HG03469 (cell line): ENCODE results near the gene MTAP.
"Not testable (repeated sequence)": the region's sequence is repeated elsewhere in the genome, so short reads cannot be mapped to it uniquely, and the experiment has no call there.

ENCODE experiments used
- ATAC-seq: cut with Tn5 transposase; IDR thresholded peaks from one replicate; pipeline ENCODE4 v1.9.1; 2021; ENCODE audit warnings: mild to moderate bottlenecking, moderate library complexity, moderate number of reproducible peaks; ENCODE audit not compliant: unreplicated experiment

Gene MTAP

GRCh38 chr9:21904776-21905175 lies 102.3 kb downstream of the MTAP start:
- no peak for ATAC-seq

GRCh38 chr9:21906213-21906612 lies 103.8 kb downstream of the MTAP start:
- ATAC-seq = no peak

- no peak for ATAC-seq
Measured at GRCh38 chr9:21906881-21907280, 104.4 kb downstream of the MTAP start.

- ATAC-seq = peak; percentile 83
Measured at GRCh38 chr9:21919377-21920362, 117.2 kb downstream of the MTAP start.

- ATAC-seq = no peak
Measured at GRCh38 chr9:21923694-21924093, 121.3 kb downstream of the MTAP start.

- no peak for ATAC-seq
Measured at GRCh38 chr9:21927752-21928151, 125.3 kb downstream of the MTAP start.

- no peak for ATAC-seq
Measured at GRCh38 chr9:21931428-21931827, 129.0 kb downstream of the MTAP start.

- ATAC-seq = no peak
Measured at GRCh38 chr9:21933281-21933680, 130.8 kb downstream of the MTAP start.

- ATAC-seq = no peak
Measured at GRCh38 chr9:21933865-21934264, 131.4 kb downstream of the MTAP start.

GRCh38 chr9:21935631-21936030 lies 133.2 kb downstream of the MTAP start:
- no peak for ATAC-seq

- no peak for ATAC-seq
Measured at GRCh38 chr9:21936161-21936560, 133.7 kb downstream of the MTAP start.

- no peak for ATAC-seq
Measured at GRCh38 chr9:21941337-21941995, 139.0 kb downstream of the MTAP start.

GRCh38 chr9:21943464-21943863 lies 141.0 kb downstream of the MTAP start:
- no peak for ATAC-seq

- ATAC-seq = no peak
Measured at GRCh38 chr9:21945606-21946005, 143.2 kb downstream of the MTAP start.

GRCh38 chr9:21958833-21959232 lies 156.4 kb downstream of the MTAP start:
- ATAC-seq = no peak

GRCh38 chr9:21959268-21959667 lies 156.8 kb downstream of the MTAP start:
- not testable (repeated sequence) for ATAC-seq

- ATAC-seq = no peak
Measured at GRCh38 chr9:21961569-21961968, 159.1 kb downstream of the MTAP start.

- ATAC-seq = peak; percentile 35
Measured at GRCh38 chr9:21964925-21965385, 162.5 kb downstream of the MTAP start.

GRCh38 chr9:21965401-21965951 lies 163.0 kb downstream of the MTAP start:
- peak; percentile 85 for ATAC-seq

- no peak for ATAC-seq
Measured at GRCh38 chr9:21966140-21966851, 163.9 kb downstream of the MTAP start.

GRCh38 chr9:21967169-21967568 lies 164.7 kb downstream of the MTAP start:
- no peak for ATAC-seq
